H9 (cell line): ENCODE measurements around the gene HNRNPR. TPM values are rescaled to one million over a fixed set of nuclear protein-coding genes. Genes with fewer than 3 reads are reported as not detected.
A peak's percentile ranks its signal among the peaks of the same experiment; 100 is the strongest.

Source experiments
- DNase-seq: peaks from one replicate; pipeline ENCODE4 v3.0.0-alpha.2; 2017
- H2AFZ ChIP-seq: one replicate; pipeline ENCODE4 v1.6.1; 2013; ENCODE audit warnings: mild to moderate bottlenecking, low read length, control low read depth, moderate library complexity
- H2AK5ac ChIP-seq: 2 replicates; pipeline ENCODE4 v1.6.1; 2013; ENCODE audit warnings: low read length, control low read depth, mixed read lengths; ENCODE audit not compliant: insufficient read length
- H2BK120ac ChIP-seq: one replicate; pipeline ENCODE4 v1.6.1; 2013; ENCODE audit warnings: low read depth, mild to moderate bottlenecking, low read length, control low read depth, inconsistent platforms; ENCODE audit not compliant: poor library complexity, severe bottlenecking
- H2BK12ac ChIP-seq: 2 replicates; pipeline ENCODE4 v1.6.1; 2013; ENCODE audit warnings: low read length, control low read depth, mixed read lengths, low read depth; ENCODE audit not compliant: insufficient read length
- H2BK15ac ChIP-seq: 2 replicates; pipeline ENCODE4 v1.6.1; 2013; ENCODE audit warnings: low read depth, low read length, control low read depth
- H2BK20ac ChIP-seq: one replicate; pipeline ENCODE4 v1.6.1; 2013; ENCODE audit warnings: low read depth, mild to moderate bottlenecking, low read length, control low read depth, inconsistent platforms; ENCODE audit not compliant: poor library complexity, severe bottlenecking
- H2BK5ac ChIP-seq: 2 replicates; pipeline ENCODE4 v1.6.1; 2013; ENCODE audit warnings: low read length, control low read depth, mixed read lengths; ENCODE audit not compliant: insufficient read length
- H3K14ac ChIP-seq: 2 replicates; pipeline ENCODE4 v1.6.1; 2013; ENCODE audit warnings: low read length, control low read depth; ENCODE audit not compliant: insufficient read depth
- H3K18ac ChIP-seq: 2 replicates; pipeline ENCODE4 v1.6.1; 2013; ENCODE audit warnings: low read depth, mild to moderate bottlenecking, mixed read lengths, low read length, control low read depth; ENCODE audit not compliant: insufficient read length
- H3K23ac ChIP-seq: 2 replicates; pipeline ENCODE4 v1.6.1; 2013; ENCODE audit warnings: low read length, control low read depth, mixed read lengths, low read depth; ENCODE audit not compliant: insufficient read length
- H3K23me2 ChIP-seq: 2 replicates; pipeline ENCODE4 v1.6.1; 2013; ENCODE audit warnings: low read depth, mild to moderate bottlenecking, mixed read lengths, low read length, control low read depth; ENCODE audit not compliant: insufficient read length, poor library complexity, severe bottlenecking
- H3K27ac ChIP-seq: 2 replicates; pipeline ENCODE4 v1.5.1; 2013; ENCODE audit warnings: low read length, control low read depth, mixed read lengths, low read depth; ENCODE audit not compliant: insufficient read length
- H3K27me3 ChIP-seq: 2 replicates; pipeline ENCODE4 v1.6.1; 2013; ENCODE audit warnings: low read length, control low read depth, inconsistent platforms; ENCODE audit not compliant: insufficient read depth
- H3K4ac ChIP-seq: 2 replicates; pipeline ENCODE4 v1.6.1; 2013; ENCODE audit warnings: low read depth, mild to moderate bottlenecking, control low read depth, inconsistent platforms, low read length, moderate library complexity
- H3K4me1 ChIP-seq: 2 replicates; pipeline ENCODE4 v1.6.1; 2013; ENCODE audit warnings: low read length, control low read depth, inconsistent platforms; ENCODE audit not compliant: insufficient read depth
- H3K4me2 ChIP-seq: 2 replicates; pipeline ENCODE4 v1.6.1; 2013; ENCODE audit warnings: low read length, control low read depth, mixed read lengths; ENCODE audit not compliant: insufficient read length, insufficient read depth
- H3K56ac ChIP-seq: 2 replicates; pipeline ENCODE4 v1.6.1; 2013; ENCODE audit warnings: low read depth, mild to moderate bottlenecking, mixed read lengths, low read length, control low read depth; ENCODE audit not compliant: insufficient read length
- H3K79me1 ChIP-seq: 2 replicates; pipeline ENCODE4 v1.6.1; 2013; ENCODE audit warnings: low read depth, mild to moderate bottlenecking, moderate library complexity, low read length, control low read depth, inconsistent platforms; ENCODE audit not compliant: insufficient read depth, poor library complexity, severe bottlenecking
- H3K79me2 ChIP-seq: 2 replicates; pipeline ENCODE4 v1.6.1; 2013; ENCODE audit warnings: low read length, control low read depth, inconsistent platforms; ENCODE audit not compliant: insufficient read depth
- H3K9ac ChIP-seq: 2 replicates; pipeline ENCODE4 v1.6.1; 2013; ENCODE audit warnings: low read length, control low read depth, mixed read lengths; ENCODE audit not compliant: insufficient read length; ENCODE audit errors: extremely low read depth
- H3K9me3 ChIP-seq: one replicate; pipeline ENCODE4 v1.6.1; 2013; ENCODE audit warnings: low read depth, low read length, inconsistent platforms; ENCODE audit not compliant: control insufficient read depth
- H3T11ph ChIP-seq: one replicate; pipeline ENCODE4 v1.6.1; 2013; ENCODE audit warnings: mild to moderate bottlenecking, low read length, control low read depth, inconsistent platforms
- H4K20me1 ChIP-seq: one replicate; pipeline ENCODE4 v1.6.1; 2013; ENCODE audit not compliant: control insufficient read depth, insufficient read length, insufficient read depth
- H4K5ac ChIP-seq: 2 replicates; pipeline ENCODE4 v1.6.1; 2013; ENCODE audit warnings: low read depth, mild to moderate bottlenecking, mixed read lengths, low read length, control low read depth; ENCODE audit not compliant: insufficient read length
- H4K8ac ChIP-seq: replicated peaks from 2 replicates; pipeline ENCODE4 v1.6.1; 2013; ENCODE audit warnings: low read length, control low read depth, mixed read lengths, low read depth; ENCODE audit not compliant: insufficient read length
- H4K91ac ChIP-seq: 2 replicates; pipeline ENCODE4 v1.6.1; 2013; ENCODE audit warnings: low read depth, mild to moderate bottlenecking, moderate library complexity, mixed read lengths, low read length, control low read depth; ENCODE audit not compliant: insufficient read length
- H3K27ac Mint-ChIP-seq, 3 experiments: 2 replicates in 2 of 3; 3 replicates in 1 of 3; pipeline ENCODE4 v1.8.0; 2020 to 2021; ENCODE audit warnings: mixed read lengths in 3 of 3, mild to moderate bottlenecking in 1 of 3, moderate library complexity in 1 of 3
- H3K27me3 Mint-ChIP-seq: 2 replicates; pipeline ENCODE4 v1.8.0; 2021; ENCODE audit warnings: low read depth, mild to moderate bottlenecking, moderate library complexity, mixed read lengths
- H3K36me3 Mint-ChIP-seq, 3 experiments: 2 replicates in 2 of 3; 3 replicates in 1 of 3; pipeline ENCODE4 v1.8.0; 2020 to 2021; ENCODE audit warnings: low read depth in 3 of 3, mixed read lengths in 3 of 3; ENCODE audit not compliant: insufficient read depth in 1 of 3
- H3K4me1 Mint-ChIP-seq, 2 experiments: 2 replicates each; pipeline ENCODE4 v1.8.0; 2020; ENCODE audit warnings: mixed read lengths in 2 of 2
- H3K4me3 Mint-ChIP-seq, 2 experiments: 2 replicates in 1 of 2; 3 replicates in 1 of 2; pipeline ENCODE4 v1.8.0; 2020 to 2021; ENCODE audit warnings: mild to moderate bottlenecking in 2 of 2, mixed read lengths in 2 of 2, moderate library complexity in 1 of 2
- H3K9me3 Mint-ChIP-seq, 2 experiments: 2 replicates in 1 of 2; 3 replicates in 1 of 2; pipeline ENCODE4 v1.8.0; 2020; ENCODE audit warnings: mild to moderate bottlenecking in 2 of 2, mixed read lengths in 2 of 2, moderate library complexity in 1 of 2
- WGBS: extraction: QIAGEN DNeasy Blood & Tissue Kit; methylation state at CpG from one replicate; pipeline ENCODE4 v1.1.7; 2013; ENCODE audit warnings: missing lambda C conversion rate, low lambda C conversion rate, mixed read lengths; ENCODE audit not compliant: insufficient read length; ENCODE audit errors: extremely low coverage; 5-methylcytosine and 5-hydroxymethylcytosine counted together
- total RNA-seq: library from RNA; stranded (reverse); gene quantifications from 2 replicates; pipeline ENCODE4 v1.2.1, GENCODE V29; 2021
- TF ChIP-seq, protein P1 (sequence below): fragments of 200-600 bp; sonication (generic); conservative IDR thresholded peaks from 3 replicates; pipeline ENCODE4 v1.8.0; 2021; ENCODE audit warnings: antibody characterized with exemption, mild to moderate bottlenecking

Gene HNRNPR
- total RNA-seq, 1 experiment from 2014 or later, result 196 TPM

DNA sequence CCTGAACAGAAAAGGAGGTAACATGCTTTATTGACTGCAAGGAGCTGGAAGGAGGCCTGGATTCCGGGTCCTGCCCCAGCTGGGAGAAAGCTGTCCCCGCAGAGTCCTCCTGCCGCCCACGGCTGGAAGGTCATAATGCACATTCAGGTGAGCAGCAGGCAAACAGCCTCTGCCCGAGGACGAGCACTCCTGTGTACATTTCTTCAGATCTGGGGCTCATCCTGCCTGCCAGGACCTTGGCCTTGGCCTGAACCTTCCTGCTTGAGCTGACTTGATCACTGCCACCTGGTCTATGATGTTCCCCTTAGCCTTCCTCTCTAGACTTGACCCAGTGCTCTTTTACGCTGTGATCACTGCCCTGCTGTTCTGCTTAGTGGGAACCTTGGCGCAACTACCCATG, 43.4 kb upstream of the HNRNPR start:
- Histone ChIP-seq H3K4me1 (no peaks in the 10 kb centered on the region), H3K79me1 (no peaks in the 10 kb centered on the region), H2BK120ac (no peak overlapping the region), H2AFZ (no peak overlapping the region), H3K4ac (no peak overlapping the region), H3K23me2 (no peaks in the 10 kb centered on the region), H4K91ac (no peak overlapping the region), H3T11ph (no peak overlapping the region), H3K56ac (no peak overlapping the region), H2AK5ac (no peak overlapping the region), H3K27ac (no peak overlapping the region), H3K4me2 (no peak overlapping the region), H3K18ac (no peak overlapping the region), H2BK5ac (no peak overlapping the region), H4K20me1 (no peaks in the 10 kb centered on the region), H3K79me2 (no peaks in the 10 kb centered on the region), H2BK15ac (no peak overlapping the region), H3K14ac (no peak overlapping the region; the same call in 1 of the 2 replicates), H3K9ac (no peak overlapping the region), H2BK12ac (no peak overlapping the region), H3K27me3 (peaks cover 34% of the 10 kb centered on the region), H4K8ac (no peak overlapping the region), H4K5ac (peak overlapping the region; percentile 17), H3K23ac (no peak overlapping the region), H2BK20ac (no peak overlapping the region), H3K9me3 (peaks cover 3% of the 10 kb centered on the region)
- TF ChIP-seq, protein P1, sequence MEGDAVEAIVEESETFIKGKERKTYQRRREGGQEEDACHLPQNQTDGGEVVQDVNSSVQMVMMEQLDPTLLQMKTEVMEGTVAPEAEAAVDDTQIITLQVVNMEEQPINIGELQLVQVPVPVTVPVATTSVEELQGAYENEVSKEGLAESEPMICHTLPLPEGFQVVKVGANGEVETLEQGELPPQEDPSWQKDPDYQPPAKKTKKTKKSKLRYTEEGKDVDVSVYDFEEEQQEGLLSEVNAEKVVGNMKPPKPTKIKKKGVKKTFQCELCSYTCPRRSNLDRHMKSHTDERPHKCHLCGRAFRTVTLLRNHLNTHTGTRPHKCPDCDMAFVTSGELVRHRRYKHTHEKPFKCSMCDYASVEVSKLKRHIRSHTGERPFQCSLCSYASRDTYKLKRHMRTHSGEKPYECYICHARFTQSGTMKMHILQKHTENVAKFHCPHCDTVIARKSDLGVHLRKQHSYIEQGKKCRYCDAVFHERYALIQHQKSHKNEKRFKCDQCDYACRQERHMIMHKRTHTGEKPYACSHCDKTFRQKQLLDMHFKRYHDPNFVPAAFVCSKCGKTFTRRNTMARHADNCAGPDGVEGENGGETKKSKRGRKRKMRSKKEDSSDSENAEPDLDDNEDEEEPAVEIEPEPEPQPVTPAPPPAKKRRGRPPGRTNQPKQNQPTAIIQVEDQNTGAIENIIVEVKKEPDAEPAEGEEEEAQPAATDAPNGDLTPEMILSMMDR, result no peak
- DNase-seq, result no peak
- H3K4me3 Mint-ChIP-seq, result no peak overlapping the region
- no peaks in the 10 kb centered on the region for H3K27me3 Mint-ChIP-seq
- H3K27ac Mint-ChIP-seq, result no peak overlapping the region
- no CpG with 5 or more reads among the region's 8 CpGs for WGBS
- no peaks in the 10 kb centered on the region for H3K4me1 Mint-ChIP-seq
- no peaks in the 10 kb centered on the region for H3K9me3 Mint-ChIP-seq
- H3K36me3 Mint-ChIP-seq, result no peaks in the 10 kb centered on the region
